DMS79 treated with DMSO at 0.1 percent for 48 hours (cell line): Measurements from ENCODE around the gene PIWIL4.
A peak's percentile ranks its signal among the peaks of the same experiment; 100 is the strongest.
"Not testable (repeated sequence)": the region's sequence is repeated elsewhere in the genome, so short reads cannot be mapped to it uniquely, and the experiment has no call there.

Experiments used
- DNase-seq: peaks from one replicate; lab custom pipeline; 2025; lab: John Stamatoyannopoulos, UW

Gene PIWIL4

GRCh38 chr11:94549146-94549545 lies 18.0 kb upstream of the PIWIL4 start:
- DNase-seq = peak; percentile 65

DNA sequence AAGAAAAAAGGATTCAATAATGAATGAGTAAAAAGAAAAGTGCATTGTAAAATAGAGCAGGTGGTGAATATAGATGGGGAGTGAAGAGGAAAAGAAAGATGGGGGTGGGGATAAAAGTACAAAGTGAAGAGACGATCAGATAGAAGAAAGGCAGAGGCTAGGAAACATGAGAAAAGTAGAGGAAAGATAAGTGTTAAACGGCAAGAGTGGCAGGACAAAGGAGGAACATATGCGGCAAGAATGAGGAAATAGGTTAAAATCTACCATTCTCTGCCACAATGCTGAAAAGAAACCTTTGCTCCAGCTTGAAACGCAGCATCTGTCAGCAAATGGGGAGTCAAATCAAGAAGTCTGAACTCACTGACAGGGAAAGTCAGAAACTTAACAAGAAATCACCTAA lies 16.7 kb upstream of the PIWIL4 start:
- no peak for DNase-seq

DNA sequence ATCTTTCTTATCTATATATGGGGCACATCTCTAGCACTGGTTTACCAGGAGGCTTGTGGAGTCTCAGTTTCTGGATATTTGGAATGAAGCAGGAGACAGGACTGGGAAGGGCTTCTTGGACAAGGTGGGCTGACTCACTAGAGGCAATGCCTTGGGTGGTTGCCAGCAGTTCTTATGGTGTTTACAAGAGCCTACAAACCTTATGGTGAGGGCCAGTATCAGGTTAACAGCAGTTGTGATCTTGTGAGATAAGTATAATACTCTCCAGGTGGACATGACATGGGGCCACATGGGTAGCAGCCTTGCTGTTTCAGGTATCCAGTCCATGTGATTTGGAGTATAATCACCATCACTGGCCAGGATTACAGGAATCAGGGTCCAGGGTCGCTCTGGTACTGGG lies 13.2 kb upstream of the PIWIL4 start:
- peak; percentile 86 for DNase-seq

- not testable (repeated sequence) for DNase-seq
Observed at GRCh38 chr11:94555752-94556329, 11.3 kb upstream of the PIWIL4 start.

DNA sequence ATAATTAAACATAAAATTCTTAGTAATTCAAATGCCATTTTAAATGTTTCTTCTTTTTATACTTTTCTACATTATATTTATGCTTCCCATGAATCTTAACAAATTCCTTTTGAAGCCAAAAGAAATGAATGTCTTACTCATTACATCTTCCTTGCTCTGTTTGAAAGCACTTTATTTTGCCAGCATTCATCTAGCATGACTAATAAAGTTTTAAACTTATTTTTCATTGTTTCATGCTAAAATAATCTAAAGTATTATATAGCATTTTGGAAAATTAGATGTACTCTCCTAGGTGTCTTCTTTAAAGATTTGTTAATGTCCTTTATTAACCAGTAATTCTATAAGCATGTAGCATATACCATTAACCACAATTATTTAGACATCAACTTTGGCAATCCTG lies 9.7 kb upstream of the PIWIL4 start:
- no peak for DNase-seq

GRCh38 chr11:94557992-94558391 lies 9.2 kb upstream of the PIWIL4 start:
- DNase-seq = no peak

GRCh38 chr11:94558468-94558867 lies 8.7 kb upstream of the PIWIL4 start:
- no peak for DNase-seq

DNA sequence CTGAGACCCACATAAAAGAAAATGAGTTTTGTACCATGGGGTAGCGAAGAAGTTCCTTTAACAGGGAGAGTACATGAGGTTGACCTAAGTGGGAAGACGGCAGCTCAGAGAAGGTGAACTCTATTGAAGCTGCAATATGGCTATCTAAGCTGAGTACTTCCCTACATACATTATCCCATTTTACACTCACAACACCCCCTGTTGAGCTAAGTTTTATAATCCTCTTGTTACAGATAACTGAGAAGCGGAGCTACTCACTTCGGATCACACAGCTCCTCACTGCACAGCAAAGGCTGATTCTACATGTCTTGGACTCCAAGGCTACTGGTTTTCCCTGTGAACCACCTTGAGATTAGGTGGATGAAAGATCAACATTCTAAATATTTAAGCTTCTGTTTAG lies 8.2 kb upstream of the PIWIL4 start:
- DNase-seq = no peak

DNA sequence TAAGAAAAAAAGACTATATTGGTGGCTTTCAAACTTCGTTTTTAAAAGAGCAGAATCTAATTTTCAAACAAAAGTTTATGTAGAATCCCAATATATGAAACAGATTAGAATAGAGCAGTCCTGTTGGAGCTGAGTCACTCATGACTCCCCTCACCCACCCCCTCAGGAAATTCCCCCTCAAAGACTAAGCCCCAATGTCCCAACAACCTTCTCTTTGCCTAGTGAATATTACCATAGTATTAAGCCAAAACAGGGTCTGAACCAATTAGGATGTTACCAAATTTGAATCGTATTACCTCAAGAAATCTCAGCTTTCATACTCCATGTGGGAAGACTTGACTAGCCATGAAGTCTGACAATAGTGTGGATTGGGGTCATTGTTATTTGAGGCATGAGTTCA lies 7.8 kb upstream of the PIWIL4 start:
- DNase-seq = no peak

DNA sequence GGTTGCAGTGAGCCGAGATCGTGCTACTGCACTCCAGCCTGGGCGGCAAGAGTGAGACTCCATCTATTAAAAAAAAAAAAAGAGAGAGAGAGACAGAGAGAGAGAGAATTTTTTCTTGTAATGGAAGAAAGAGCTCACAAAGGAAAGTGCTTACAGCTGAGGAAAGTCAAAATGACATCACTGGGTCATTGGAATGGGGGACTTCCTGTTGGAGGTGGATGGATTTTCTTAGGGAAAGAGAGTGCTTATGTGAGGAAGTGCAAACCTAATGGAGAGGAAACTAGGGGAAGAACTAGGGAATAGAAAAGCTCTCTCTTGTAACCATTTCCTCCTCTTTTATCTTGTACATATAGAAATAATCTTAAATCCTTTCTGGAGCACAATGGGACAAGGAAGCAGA lies 6.3 kb upstream of the PIWIL4 start:
- no peak for DNase-seq

- no peak for DNase-seq
Observed at GRCh38 chr11:94563176-94563847, 3.9 kb upstream of the PIWIL4 start.

DNA sequence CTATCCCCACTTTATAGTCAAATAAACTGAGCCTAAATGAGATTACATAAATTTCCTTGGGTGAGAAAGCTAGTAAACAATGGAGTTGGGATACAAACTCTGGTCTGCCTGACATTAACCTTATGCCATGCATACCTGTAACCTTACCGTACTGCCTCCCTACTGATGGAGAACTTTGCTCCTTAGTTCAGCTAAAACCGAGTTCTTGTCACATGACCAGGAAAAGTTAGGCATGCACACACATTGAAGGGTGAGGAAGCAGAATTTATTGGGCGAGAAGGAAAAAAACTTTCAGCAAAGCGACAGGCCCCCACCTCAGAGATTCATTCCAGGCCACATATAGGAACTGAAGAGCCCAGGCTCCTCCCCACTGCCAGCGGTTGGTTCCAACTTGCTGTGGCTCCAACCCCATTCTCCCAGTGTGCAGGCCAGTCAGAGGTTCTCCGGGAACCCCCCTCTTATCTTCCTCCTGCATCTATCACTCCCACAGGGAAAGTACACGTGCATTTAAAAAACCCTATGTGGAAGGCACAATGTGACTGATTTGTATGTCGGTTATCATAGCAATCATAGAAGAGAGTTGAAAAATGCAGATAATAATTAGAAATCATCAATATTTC lies 3.2 kb upstream of the PIWIL4 start:
- no peak for DNase-seq

- DNase-seq = no peak
Observed at GRCh38 chr11:94568200-94568599, 1.0 kb downstream of the PIWIL4 start.

- no peak for DNase-seq
Observed at GRCh38 chr11:94568717-94569116, 1.5 kb downstream of the PIWIL4 start.

GRCh38 chr11:94572975-94573374 lies 5.8 kb downstream of the PIWIL4 start:
- DNase-seq = not testable (repeated sequence)

GRCh38 chr11:94574193-94574961 lies 7.2 kb downstream of the PIWIL4 start:
- DNase-seq = no peak

DNA sequence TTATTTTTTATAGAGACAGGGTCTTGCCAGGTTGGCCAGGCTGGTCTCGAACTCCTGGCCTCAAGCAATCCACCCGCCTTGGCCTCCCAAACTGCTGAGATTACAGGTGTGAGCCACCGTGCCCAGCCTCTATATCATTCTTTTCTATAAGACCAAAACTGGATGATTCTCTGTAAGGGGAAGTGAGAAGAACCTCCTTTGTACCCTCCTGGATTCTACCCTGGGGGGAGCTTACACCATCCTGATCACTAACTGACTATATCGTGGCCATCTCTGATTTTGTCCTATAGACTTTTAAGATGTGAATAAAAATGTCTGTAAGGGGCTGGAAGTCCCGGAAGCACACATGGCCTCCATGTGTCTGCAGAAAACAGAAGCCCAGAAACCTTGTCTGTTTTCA lies 9.1 kb downstream of the PIWIL4 start:
- DNase-seq = no peak

- DNase-seq = no peak
Observed at GRCh38 chr11:94577841-94578240, 10.7 kb downstream of the PIWIL4 start.

GRCh38 chr11:94581926-94582325 lies 14.8 kb downstream of the PIWIL4 start:
- no peak for DNase-seq

DNA sequence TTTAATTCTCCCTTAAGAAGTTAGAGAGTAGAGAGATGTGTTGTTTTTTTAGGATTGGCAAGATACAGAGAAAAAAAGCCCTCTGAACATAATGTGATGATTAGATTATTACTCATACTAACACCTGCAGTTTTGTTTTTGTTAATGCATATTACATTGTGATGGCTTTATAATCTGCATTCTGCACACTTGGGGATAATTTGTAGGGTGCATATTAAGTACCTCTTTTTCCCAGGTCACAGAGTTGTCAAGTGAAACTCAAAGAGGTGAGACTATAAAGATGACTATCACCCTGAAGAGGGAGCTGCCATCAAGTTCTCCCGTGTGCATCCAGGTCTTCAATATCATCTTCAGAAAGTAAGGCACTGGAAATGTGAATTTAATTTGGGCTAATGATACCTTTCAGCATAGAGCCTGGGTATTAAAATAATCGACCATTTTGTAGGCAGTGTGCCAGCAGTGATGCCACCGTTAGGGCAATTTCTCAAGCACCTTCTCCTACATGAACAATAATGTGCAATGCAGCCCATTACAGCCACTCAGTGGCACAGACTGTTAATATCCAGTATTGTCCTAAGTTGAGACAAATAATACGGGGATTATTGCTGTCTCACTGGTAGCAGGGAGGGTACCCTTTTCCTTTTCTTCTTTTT lies 16.2 kb downstream of the PIWIL4 start:
- peak; percentile 54 for DNase-seq

GRCh38 chr11:94583866-94584500 lies 16.8 kb downstream of the PIWIL4 start:
- no peak for DNase-seq

DNA sequence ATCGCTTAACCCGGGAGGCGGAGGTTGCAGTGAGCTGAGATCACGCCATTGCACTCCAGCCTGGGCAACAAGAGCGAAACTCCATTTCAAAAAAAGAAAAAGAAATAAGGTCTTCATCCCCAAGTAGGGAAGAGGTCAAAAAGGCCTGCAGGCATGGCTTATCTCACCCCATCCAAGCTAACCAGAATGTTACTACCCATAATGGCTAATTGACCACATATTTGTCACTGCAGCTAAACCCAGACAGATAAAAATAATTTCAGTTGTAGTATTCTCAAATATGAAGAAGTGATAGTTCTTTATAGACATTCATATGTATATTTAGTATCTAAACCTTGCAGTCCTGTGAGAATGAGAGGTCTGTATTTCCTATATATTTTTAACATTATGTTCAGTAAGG lies 17.8 kb downstream of the PIWIL4 start:
- DNase-seq = no peak
